OCI-LY7 (cell line): ENCODE results near the gene FAM217A.

Source experiments
- CTCF ChIP-seq: fragments of 200-600 bp; sonication (generic); conservative IDR thresholded peaks from 2 replicates; pipeline ENCODE4 v1.5.1; 2014; ENCODE audit warnings: mild to moderate bottlenecking, antibody characterized with exemption, low read length, moderate library complexity, mixed read lengths
- EZH2phosphoT487 ChIP-seq: fragments of 200-600 bp; sonication (generic); IDR thresholded peaks from 2 replicates; pipeline ENCODE4 v1.6.1; 2018; ENCODE audit warnings: low read depth, borderline replicate concordance, mild to moderate bottlenecking, mixed run types, antibody characterized with exemption, low read length, moderate library complexity, mixed read lengths

- no peak for TF ChIP-seq CTCF
- TF ChIP-seq EZH2phosphoT487 = no peak
These were observed 45.4 kb upstream of the FAM217A start for GRCh38 chr6:4124351-4124750.
